K562 (cell line): Measurements from ENCODE around the gene GAB2. TPM values are rescaled to one million over a fixed set of nuclear protein-coding genes. Genes with fewer than 3 reads are reported as not detected.
A peak's percentile ranks its signal among the peaks of the same experiment; 100 is the strongest.

Source experiments
- BRF1 ChIP-seq: IDR thresholded peaks from 3 replicates; pipeline ENCODE4 v1.6.1; 2011; ENCODE audit warnings: borderline replicate concordance, mild to moderate bottlenecking; ENCODE audit not compliant: insufficient read length; ENCODE audit errors: extremely low read depth
- CBX3 ChIP-seq, 2 experiments: IDR thresholded peaks; 1 replicate in 1 of 2; 2 replicates in 1 of 2; pipeline ENCODE4 v1.6.1; 2012; ENCODE audit warnings: inconsistent platforms in 2 of 2, low read length in 2 of 2, borderline replicate concordance in 1 of 2, control low read depth in 1 of 2
- FOXJ2 ChIP-seq: fragments of 200-800 bp; sonication (Bioruptor generic); IDR thresholded peaks from 2 replicates; pipeline ENCODE4 v1.6.1; 2016; ENCODE audit warnings: missing genetic modification characterization, missing compliant biosample characterization
- MAFG ChIP-seq: fragments of 450-650 bp; conservative IDR thresholded peaks from 2 replicates; pipeline ENCODE4 v1.6.1; 2016; ENCODE audit warnings: missing genetic modification characterization, missing compliant biosample characterization
- PTTG1 ChIP-seq: fragments of 450-650 bp; IDR thresholded peaks from 2 replicates; pipeline ENCODE4 v1.6.1; 2016; ENCODE audit warnings: low read depth, mild to moderate bottlenecking, missing genetic modification characterization, missing compliant biosample characterization
- RBFOX2 ChIP-seq: fragments of 200-400 bp; formaldehyde crosslinking; IDR thresholded peaks from 2 replicates; pipeline ENCODE4 v1.6.1; 2017; ENCODE audit warnings: low read depth, mild to moderate bottlenecking, low read length, moderate library complexity
- SMAD1 ChIP-seq: fragments of 150-350 bp; IDR thresholded peaks from 2 replicates; pipeline ENCODE4 v1.6.1; 2014; ENCODE audit warnings: low read length, low read depth; ENCODE audit not compliant: partially characterized antibody
- STAG1 ChIP-seq: sonication (generic); formaldehyde crosslinking; IDR thresholded peaks from 2 replicates; pipeline ENCODE4 v1.5.0; 2020; ENCODE audit warnings: missing genetic modification reagents, borderline replicate concordance
- TEAD2 ChIP-seq: fragments of 450-650 bp; IDR thresholded peaks from 2 replicates; pipeline ENCODE4 v1.6.1; 2016; ENCODE audit warnings: missing genetic modification characterization, control low read depth, missing compliant biosample characterization
- THRAP3 ChIP-seq: fragments of 450-650 bp; IDR thresholded peaks from 2 replicates; pipeline ENCODE4 v1.6.1; 2016; ENCODE audit warnings: mild to moderate bottlenecking, inconsistent platforms, borderline replicate concordance
- XRCC5 ChIP-seq: fragments of 200-400 bp; formaldehyde crosslinking; IDR thresholded peaks from 2 replicates; pipeline ENCODE4 v1.6.1; 2017; ENCODE audit warnings: low read depth, mild to moderate bottlenecking, low read length
- ZNF232 ChIP-seq: sonication (generic); formaldehyde crosslinking; IDR thresholded peaks from 2 replicates; pipeline ENCODE4 v1.8.0; 2022; ENCODE audit warnings: mild to moderate bottlenecking, missing genetic modification reagents
- ZNF24 ChIP-seq: fragments of 450-650 bp; IDR thresholded peaks from 2 replicates; pipeline ENCODE4 v1.6.1; 2016
- ZNF324 ChIP-seq: fragments of 250-450 bp; sonication (Bioruptor Pico); IDR thresholded peaks from 2 replicates; pipeline ENCODE4 v1.4.0; 2020; ENCODE audit warnings: mild to moderate bottlenecking
- ZNF354B ChIP-seq: fragments of 250-450 bp; sonication (Bioruptor Pico); IDR thresholded peaks from 2 replicates; pipeline ENCODE4 v1.4.0; 2020
- ZNF695 ChIP-seq: fragments of 450-650 bp; formaldehyde crosslinking; IDR thresholded peaks from 2 replicates; pipeline ENCODE4 v1.4.0; 2020; ENCODE audit warnings: mild to moderate bottlenecking, moderate library complexity
- polyA plus RNA-seq, 8 experiments: library from polyadenylated mRNA; depleted of rRNA in 4 of 8; stranded (reverse) in 5 of 8; unstranded in 3 of 8; fragments of >200 nt; fragmentation: Nextera tagmentation in 2 of 8; fragmentation: Illumina TruSeq in 1 of 8; extraction: Ambion mirVana in 2 of 8; extraction: Trizol in 1 of 8; gene quantifications; 2 replicates each; pipeline versions ENCODE4 v1.2.1 to v1.2.3, GENCODE V29; 2011 to 2014; ENCODE audit warnings: inconsistent platforms in 1 of 8, missing spikeins in 1 of 8
- total RNA-seq, 7 experiments: library from RNA; depleted of rRNA in 6 of 7; stranded (reverse); fragments of >200 nt in 6 of 7; fragmentation: Illumina TruSeq in 2 of 7; extraction: Trizol in 2 of 7; gene quantifications; 2 replicates each; pipeline versions ENCODE4 v1.2.1 to v1.2.3, GENCODE V29; 2011 to 2021; ENCODE audit warnings: low replicate concordance in 1 of 7
- TF ChIP-seq, protein P1 (sequence below): fragments of 250-450 bp; sonication (Bioruptor Pico); IDR thresholded peaks from 2 replicates; pipeline ENCODE4 v1.5.0; 2021
- TF ChIP-seq, protein P2 (sequence below): fragments of 250-450 bp; sonication (Bioruptor Pico); IDR thresholded peaks from 2 replicates; pipeline ENCODE4 v1.8.0; 2021; ENCODE audit warnings: moderate library complexity, mild to moderate bottlenecking, inconsistent platforms
- TF ChIP-seq, protein P3 (sequence below): fragments of 450-650 bp; IDR thresholded peaks from 2 replicates; pipeline ENCODE4 v1.6.1; 2014; ENCODE audit warnings: low read depth, mild to moderate bottlenecking, moderate library complexity, borderline replicate concordance
- TF ChIP-seq, protein P4 (sequence below): fragments of 250-450 bp; sonication (Bioruptor Pico); IDR thresholded peaks from 2 replicates; pipeline ENCODE4 v1.8.0; 2021; ENCODE audit warnings: moderate library complexity, mild to moderate bottlenecking, inconsistent platforms
- TF ChIP-seq, protein P5 (sequence below): fragments of 450-650 bp; IDR thresholded peaks from 2 replicates; pipeline ENCODE4 v1.7.0; 2016; ENCODE audit warnings: borderline replicate concordance

The GAB2 gene
- total and polyA plus RNA-seq, 9 of the 15 experiments (the other 6 are each of a cell fraction or from before 2014, with no cell fraction given), result 2.3 to 35.2 (median 16.1) TPM

DNA sequence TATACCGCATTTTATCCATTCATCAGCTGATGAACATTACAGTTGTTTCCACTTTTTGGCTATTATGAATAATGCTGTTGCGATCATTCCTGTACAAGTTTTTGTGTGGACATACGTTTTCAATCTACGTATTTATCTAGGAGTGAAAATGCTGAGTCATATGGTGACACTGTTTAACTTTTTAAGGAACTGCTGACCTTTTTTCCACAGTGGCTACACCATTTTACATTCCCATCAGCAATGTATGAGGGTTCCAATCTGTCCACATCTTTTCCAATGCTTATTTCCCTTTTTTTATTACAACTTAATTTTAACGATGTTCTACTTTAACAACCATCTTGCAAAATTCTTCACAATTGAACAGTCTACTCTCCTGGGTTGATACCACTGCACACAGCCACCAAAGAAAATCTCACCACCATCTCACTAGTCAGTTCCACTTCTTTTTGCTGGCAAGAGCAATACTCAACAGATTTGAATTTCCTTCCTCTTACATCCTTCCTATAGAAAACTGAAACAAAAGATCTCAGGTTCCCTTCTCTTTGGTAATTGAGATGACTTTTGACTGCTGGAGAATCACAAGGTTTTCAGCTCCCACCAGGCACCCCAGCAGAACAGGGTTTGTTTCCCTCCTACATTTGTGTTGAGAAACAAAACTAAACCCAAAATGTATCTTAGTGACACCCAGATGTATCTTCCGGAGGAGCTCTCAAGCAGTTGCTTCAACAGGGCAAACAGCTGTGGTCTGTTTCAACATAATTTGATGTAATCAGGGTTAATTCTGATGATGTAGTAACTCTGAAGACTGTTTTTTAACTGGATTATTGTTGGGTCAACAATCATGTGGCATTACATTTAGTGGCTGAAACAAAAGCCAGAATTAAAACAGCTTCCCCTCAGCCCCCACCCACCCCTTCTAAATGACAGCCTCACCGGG lies 7.0 kb upstream of the GAB2 start (continued):
- TF ChIP-seq, protein P1, sequence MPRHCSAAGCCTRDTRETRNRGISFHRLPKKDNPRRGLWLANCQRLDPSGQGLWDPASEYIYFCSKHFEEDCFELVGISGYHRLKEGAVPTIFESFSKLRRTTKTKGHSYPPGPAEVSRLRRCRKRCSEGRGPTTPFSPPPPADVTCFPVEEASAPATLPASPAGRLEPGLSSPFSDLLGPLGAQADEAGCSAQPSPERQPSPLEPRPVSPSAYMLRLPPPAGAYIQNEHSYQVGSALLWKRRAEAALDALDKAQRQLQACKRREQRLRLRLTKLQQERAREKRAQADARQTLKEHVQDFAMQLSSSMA (CRISPR knock-in tag), result no peak
- TF ChIP-seq MAFG (tag) (peak; percentile 100), RBFOX2 (no peak), ZNF354B (CRISPR knock-in tag) (no peak), CBX3 (IDR thresholded peaks at IDR 0.05; ENCODE audit: borderline replicate concordance in 1 of 2, low read length in 2 of 2) (no peak), TEAD2 (tag) (0 out of 2 replicates have a peak, but pooled peaks have one; percentile 7), FOXJ2 (tag) (peak; percentile 45; the same call in 1 of the 2 replicates), SMAD1 (no peak), STAG1 (CRISPR knock-in tag) (no peak), ZNF324 (CRISPR knock-in tag) (no peak), XRCC5 (no peak), THRAP3 (no peak), ZNF24 (no peak), ZNF695 (CRISPR knock-in tag) (no peak), PTTG1 (tag) (peak; percentile 68), BRF1 (no peak), ZNF232 (CRISPR knock-in tag) (no peak)
- TF ChIP-seq, protein P2, sequence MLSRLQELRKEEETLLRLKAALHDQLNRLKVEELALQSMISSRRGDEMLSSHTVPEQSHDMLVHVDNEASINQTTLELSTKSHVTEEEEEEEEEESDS (CRISPR knock-in tag), result no peak
- TF ChIP-seq, protein P3, sequence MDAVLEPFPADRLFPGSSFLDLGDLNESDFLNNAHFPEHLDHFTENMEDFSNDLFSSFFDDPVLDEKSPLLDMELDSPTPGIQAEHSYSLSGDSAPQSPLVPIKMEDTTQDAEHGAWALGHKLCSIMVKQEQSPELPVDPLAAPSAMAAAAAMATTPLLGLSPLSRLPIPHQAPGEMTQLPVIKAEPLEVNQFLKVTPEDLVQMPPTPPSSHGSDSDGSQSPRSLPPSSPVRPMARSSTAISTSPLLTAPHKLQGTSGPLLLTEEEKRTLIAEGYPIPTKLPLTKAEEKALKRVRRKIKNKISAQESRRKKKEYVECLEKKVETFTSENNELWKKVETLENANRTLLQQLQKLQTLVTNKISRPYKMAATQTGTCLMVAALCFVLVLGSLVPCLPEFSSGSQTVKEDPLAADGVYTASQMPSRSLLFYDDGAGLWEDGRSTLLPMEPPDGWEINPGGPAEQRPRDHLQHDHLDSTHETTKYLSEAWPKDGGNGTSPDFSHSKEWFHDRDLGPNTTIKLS, result no peak
- TF ChIP-seq, protein P4, sequence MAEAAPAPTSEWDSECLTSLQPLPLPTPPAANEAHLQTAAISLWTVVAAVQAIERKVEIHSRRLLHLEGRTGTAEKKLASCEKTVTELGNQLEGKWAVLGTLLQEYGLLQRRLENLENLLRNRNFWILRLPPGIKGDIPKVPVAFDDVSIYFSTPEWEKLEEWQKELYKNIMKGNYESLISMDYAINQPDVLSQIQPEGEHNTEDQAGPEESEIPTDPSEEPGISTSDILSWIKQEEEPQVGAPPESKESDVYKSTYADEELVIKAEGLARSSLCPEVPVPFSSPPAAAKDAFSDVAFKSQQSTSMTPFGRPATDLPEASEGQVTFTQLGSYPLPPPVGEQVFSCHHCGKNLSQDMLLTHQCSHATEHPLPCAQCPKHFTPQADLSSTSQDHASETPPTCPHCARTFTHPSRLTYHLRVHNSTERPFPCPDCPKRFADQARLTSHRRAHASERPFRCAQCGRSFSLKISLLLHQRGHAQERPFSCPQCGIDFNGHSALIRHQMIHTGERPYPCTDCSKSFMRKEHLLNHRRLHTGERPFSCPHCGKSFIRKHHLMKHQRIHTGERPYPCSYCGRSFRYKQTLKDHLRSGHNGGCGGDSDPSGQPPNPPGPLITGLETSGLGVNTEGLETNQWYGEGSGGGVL (CRISPR knock-in tag), result no peak
- TF ChIP-seq, protein P5, sequence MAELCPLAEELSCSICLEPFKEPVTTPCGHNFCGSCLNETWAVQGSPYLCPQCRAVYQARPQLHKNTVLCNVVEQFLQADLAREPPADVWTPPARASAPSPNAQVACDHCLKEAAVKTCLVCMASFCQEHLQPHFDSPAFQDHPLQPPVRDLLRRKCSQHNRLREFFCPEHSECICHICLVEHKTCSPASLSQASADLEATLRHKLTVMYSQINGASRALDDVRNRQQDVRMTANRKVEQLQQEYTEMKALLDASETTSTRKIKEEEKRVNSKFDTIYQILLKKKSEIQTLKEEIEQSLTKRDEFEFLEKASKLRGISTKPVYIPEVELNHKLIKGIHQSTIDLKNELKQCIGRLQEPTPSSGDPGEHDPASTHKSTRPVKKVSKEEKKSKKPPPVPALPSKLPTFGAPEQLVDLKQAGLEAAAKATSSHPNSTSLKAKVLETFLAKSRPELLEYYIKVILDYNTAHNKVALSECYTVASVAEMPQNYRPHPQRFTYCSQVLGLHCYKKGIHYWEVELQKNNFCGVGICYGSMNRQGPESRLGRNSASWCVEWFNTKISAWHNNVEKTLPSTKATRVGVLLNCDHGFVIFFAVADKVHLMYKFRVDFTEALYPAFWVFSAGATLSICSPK, result no peak
